Left renal cortex interstitium (tissue), 4 donors: ENCODE results near the gene C1QTNF4. TPM values are rescaled to one million over a fixed set of nuclear protein-coding genes. Genes with fewer than 3 reads are reported as not detected.
"Not testable (repeated sequence)": the region's sequence is repeated elsewhere in the genome, so short reads cannot be mapped to it uniquely, and the experiment has no call there.

Experiments used
- DNase-seq, 4 donors: peaks; one replicate each; pipeline ENCODE4 v3.0.0-alpha.2; 2013; ENCODE audit warnings: low read depth in 4 of 4, low spot score in 2 of 4, missing footprints in 1 of 4
- polyA plus RNA-seq, 4 donors: library from polyadenylated mRNA; unstranded; fragments of 120-200 nt; gene quantifications; one replicate each; pipeline ENCODE4 v1.2.1, GENCODE V29; 2013; ENCODE audit not compliant: insufficient read length in 4 of 4

C1QTNF4 gene
- 10 to 100 TPM in 2 of 4 donors, 1 to 10 TPM in 2; 4.3 to 13.8 (median 10.4) TPM for polyA plus RNA-seq

GRCh38 chr11:47593934-47594855 lies at the start of gene C1QTNF4:
TSS of gene C1QTNF4 (minus strand) at chr11:47594411. CDS start at chr11:47590810, 3,601 bp downstream.
- no peak for DNase-seq

GRCh38 chr11:47642099-47642855 lies 48.1 kb upstream of the C1QTNF4 start, which contains the start of gene MTCH2:
TSS of gene MTCH2 (minus strand) at chr11:47642559. CDS start at chr11:47642465, 94 bp downstream.
- peak; percentile 84 to 94 (median 94) for DNase-seq

DNA sequence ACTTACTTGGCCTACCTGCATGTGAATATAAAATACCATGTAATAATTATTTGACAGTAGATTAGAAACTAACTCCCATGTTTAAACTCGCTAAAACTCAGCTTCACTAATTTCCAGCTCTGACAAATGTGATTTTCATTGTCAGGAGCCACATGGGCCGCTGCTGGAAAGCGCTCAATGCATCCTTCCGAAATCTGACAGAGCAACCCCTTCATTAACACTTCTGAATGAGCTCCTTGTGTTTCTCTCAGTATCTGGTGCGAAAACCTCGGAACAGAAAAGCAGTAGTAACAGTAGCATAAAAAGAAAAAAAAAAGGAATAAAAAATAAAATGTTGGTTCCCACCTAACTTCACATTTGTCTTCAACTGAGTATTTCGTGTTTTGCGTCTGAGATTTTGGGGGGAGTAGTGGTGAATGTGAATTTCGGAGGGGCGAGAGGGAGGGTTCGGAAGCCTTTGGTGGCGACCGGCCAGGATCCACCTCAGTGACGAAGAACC lies 47.4 kb upstream of the C1QTNF4 start:
- no peak for DNase-seq

GRCh38 chr11:47640506-47640905 lies 46.3 kb upstream of the C1QTNF4 start:
- DNase-seq: not testable (repeated sequence)

DNA sequence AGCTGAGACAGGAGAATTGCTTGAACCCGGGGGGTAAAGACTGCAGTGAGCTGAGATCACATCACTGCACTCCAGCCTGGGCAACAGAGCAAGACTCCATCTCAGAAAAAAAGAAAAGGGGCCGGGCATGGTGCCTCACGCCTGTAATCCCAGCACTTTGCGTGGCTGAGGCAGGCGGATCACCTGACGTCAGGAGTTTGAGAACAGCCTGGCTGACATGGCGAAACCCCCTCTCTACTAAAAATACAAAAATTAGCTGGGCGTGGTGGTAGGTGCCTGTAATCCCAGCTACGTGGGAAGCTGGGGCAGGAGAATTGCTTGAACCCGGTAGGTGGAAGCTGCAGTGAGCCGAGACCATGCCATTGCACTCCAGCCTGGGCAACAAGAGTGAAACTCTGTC lies 42.1 kb upstream of the C1QTNF4 start:
- not testable (repeated sequence) for DNase-seq

GRCh38 chr11:47631473-47631872 lies 37.3 kb upstream of the C1QTNF4 start:
- no peak for DNase-seq

- DNase-seq: no peak
Observed at GRCh38 chr11:47628026-47628425, 33.8 kb upstream of the C1QTNF4 start.

GRCh38 chr11:47626234-47626633 lies 32.0 kb upstream of the C1QTNF4 start:
- no peak for DNase-seq

DNA sequence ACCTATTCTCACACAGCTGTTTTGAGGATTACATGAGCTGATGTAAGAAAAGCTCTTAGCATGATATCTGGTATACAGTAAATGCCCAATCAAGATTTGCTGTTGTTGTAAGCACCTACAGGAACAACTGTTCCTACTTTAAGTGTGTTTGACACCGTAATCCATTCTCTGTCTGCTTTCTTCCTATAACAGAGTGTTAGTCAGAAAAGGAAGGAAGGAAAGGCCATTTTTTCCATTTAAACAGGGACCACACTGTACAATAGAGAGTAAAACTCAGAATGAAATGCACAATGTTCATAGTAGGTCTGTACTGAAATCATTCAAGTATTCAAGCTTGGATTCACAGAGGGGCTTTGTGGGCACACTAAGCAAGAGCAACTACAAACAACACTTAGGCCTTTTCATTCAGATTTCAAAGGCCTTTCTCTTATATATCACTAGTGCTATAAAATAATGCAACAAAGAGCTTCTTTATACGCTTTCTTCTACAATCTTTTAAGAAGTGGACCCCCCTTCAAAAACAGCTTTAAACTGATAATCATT lies 26.7 kb upstream of the C1QTNF4 start:
- no peak for DNase-seq

DNA sequence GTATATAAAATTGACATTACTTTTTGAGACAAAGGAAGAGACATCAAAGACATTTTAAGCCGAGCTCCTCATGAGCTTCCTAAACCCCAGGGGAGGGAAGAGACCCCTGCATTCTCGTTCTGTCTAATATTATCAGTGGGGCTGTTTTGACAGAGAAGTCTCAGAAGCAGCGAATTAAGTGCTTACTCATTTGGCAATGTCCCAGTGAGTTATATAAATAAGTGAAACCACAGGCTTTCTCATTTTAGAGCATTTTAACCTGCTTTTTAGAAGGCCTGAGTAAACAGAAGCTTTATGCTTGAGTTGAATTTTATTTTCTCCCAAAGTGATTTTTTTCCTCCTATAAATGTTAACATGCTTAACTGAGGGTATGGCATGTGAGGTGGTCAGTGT lies 23.2 kb upstream of the C1QTNF4 start:
- no peak for DNase-seq

DNA sequence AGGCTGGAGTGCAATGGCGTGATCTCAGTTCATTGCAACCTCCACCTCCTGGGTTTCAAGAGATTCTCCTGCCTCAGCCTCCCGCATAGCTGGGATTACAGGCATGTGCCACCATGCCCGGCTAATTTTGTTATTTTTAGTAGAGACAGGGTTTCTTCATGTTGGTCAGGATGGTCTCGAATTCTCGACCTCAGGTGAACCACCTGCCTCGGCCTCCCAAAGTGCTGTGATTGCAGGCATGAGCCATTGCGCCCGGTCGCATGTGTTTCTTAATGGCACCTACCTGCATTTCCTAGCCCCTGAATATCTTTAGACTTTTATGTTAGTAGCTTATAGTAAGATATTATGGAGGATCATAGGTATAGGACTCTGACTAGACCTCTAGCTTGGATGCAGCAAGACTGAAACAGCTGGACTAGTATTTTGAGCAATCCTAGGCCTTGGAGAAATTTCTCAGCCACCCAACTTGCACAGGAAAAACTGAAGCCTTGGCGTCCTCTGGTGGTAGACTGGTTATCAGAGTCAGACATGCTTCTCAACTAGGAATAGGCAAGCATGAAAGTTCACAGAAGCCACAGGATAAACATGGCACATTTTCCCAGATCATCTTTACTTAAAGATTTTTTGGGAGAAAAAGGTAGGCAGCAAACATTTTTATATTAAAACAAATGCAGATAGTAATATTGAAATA lies 22.7 kb upstream of the C1QTNF4 start:
- DNase-seq: peak in 1 of 4 donors; percentile 44

DNA sequence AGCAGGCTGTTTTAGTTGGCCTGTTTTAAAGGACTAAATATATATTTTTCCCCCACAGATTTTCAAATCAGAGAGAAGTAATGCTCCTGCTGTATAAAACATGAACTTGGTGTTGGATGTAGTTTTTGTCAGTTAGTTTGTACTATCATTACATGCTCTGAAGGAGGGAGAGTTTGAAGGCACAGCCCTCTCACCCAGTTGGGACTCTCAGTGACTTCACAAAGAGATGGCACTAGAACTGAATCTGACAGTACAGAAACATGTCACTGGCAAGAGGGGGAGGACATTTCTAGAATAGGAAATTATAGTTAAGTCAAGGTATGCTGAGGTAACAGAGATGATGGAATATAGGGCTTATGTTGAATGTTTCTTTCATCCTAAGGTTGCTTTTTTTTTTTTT lies 21.0 kb upstream of the C1QTNF4 start:
- no peak for DNase-seq

GRCh38 chr11:47611348-47611794 lies 17.2 kb upstream of the C1QTNF4 start:
- DNase-seq: no peak

GRCh38 chr11:47609675-47610074 lies 15.5 kb upstream of the C1QTNF4 start:
- DNase-seq: no peak

DNA sequence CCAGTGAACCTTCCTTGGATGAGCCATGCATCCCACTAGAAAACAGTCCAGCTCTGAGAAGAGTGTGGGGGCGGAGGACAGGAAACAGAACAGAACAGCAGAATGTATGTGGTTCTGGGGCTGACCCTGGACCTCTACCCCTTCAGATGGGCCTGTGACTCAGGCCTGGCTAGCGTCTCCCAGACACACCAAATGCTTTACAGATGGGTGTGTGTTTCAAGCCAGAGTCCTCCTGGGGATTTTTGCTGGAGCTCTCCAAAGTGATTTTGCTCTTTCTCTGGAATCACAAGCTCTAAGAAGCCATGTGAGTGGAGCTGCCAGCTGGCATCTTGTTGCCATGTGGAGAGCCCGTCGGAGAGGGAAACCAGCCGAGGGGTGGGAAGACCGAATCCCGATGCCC lies 13.2 kb upstream of the C1QTNF4 start:
- DNase-seq: no peak

DNA sequence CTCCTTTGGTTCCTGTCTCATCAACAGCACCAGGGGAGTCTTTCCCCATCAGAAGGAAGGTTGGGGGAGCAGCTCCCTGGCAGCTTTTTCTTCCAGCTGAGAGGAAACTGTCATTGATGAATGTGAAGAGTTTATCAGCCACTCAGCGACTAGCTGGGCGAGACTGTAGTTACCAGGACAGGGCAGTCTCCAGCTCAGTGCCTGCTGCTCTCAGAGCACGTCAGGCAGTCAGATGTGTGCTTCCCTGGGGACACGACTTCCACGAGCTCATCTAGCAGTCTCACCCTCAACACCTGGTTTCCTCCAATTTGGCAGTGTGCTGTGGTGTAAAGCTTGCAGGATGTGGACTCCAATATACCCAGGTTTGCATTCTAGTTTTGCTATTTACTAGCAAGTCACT lies 12.5 kb upstream of the C1QTNF4 start:
- DNase-seq: no peak

DNA sequence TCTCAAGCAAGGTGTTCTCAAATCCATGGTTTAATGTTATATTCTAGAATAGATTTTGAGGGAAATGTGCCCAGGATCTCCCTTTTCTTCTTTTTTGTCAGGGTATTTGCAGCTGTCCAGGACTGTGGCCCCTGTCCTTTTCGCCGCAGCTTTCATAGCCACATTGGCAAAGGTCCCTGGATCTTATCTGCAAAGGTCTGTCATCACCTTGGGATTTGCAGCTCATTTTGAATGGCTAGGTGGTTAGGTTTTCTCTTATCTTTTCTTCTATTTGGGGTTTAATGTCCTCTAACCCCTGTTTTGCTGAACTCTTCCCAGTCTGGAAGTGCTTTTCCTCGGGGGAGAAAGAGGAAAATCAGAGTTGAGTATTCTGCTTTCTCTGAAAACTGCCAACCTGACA lies 11.7 kb upstream of the C1QTNF4 start:
- no peak for DNase-seq

- no peak for DNase-seq
Observed at GRCh38 chr11:47603295-47603694, 9.1 kb upstream of the C1QTNF4 start.

DNA sequence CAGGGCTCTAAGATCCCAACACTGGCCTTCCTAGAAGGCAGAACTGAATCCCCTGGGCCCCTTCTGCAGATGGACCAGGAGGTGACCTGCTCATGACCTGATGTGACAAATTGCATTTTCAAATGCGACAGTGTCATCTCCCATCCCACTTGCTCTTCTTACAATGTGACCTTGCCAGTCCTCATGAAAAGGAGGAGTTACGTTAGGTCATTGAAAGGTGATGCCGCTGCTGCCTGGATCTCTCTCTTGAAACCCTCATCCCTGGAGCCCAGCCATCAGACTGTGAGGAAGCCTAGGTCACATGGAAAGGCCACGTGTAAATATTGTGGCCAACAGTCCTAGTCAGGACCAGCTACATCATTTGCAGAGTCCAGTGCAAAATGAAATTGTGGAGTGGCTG lies 5.7 kb upstream of the C1QTNF4 start:
- DNase-seq: no peak

GRCh38 chr11:47595967-47596366 lies 1.8 kb upstream of the C1QTNF4 start:
- no peak for DNase-seq
